NCI-H1436 treated with DMSO at 0.1 percent for 48 hours (cell line): Measurements from ENCODE around the gene ZNF134.

Experiments
- DNase-seq: peaks from one replicate; lab custom pipeline; 2025; lab: John Stamatoyannopoulos, UW

ZNF134 gene

GRCh38 chr19:57641715-57642234, 27.7 kb downstream of the ZNF134 start:
- DNase-seq = no peak

DNA sequence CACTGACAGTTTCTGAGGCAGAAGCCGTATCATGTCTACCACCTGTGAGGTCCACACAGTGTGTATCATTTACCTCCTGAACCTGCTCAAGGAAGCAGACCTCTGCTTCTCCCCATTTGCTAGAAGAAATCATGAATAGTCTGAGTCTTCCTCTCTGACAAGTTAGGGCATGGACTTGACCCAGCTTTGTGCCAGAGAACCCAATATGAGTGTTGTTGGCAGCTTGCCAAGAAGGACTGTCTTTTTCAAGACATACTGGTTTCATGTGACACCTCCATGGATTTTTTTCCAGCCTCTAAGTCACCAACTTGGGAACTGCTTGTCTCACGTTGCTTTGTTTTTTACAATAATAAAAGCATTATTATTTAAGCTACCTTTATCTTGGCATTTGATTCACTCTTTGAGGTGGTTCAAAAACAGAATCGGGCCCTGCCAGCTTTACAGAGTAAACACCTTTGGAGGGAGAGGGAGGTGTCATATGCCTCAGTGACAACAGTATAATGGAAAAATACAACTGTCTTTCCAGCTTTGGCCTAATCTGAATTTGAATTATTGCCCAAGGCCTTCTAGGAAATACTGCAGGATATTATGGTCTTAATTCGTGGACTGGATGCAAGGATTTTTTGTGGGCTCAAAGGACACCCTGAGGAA, 28.5 kb downstream of the ZNF134 start:
- no peak for DNase-seq

DNA sequence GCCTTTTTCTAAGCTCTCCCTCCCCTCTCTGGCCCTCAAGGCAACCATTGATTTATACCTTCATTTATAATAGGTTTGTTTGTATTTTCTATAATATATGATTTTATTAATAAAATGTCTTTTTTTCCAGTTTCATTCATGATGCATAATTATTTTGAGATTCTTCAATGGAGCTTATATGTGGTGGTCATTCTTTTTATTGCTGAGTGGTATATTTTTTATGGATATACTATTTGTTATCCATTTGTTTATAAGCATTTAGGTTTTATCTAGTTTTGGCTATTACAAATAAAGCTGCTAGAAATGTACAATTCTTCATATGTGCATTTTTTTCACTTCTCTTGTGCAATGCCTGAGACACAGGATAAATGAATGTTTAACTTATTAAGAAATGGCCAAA, 29.7 kb downstream of the ZNF134 start:
- no peak for DNase-seq

DNA sequence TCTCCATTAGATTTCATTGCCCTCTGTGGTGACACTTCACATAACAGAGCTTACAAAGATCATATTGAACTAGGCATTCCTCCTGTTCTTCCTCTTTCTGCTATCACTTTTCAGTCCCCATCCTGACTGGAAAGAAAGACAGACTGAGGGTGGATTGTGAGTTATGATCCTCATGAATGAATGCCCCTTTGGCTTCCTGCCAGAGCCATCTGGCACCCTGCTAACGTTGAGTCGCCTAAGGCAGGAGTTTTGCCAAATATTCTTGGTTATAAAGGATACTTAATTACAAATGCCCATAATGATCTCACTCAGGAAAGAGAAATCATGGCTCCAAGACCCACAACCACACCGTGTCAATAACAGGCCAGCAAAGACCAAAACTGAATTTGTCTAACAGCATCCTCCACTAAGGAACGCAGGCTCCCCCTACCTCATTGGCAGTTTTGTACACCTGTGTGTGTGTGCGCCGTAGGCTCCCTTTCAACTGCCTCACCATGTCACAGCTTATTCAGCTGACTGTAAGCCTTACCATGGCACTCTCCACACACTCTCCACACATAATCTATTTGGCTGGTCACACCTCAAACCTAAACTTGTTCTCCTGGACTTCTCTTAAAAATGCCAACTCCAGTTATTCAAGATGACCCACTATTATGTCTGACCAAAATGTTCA, 34.4 kb downstream of the ZNF134 start:
- DNase-seq = no peak

- DNase-seq = no peak
Measured at GRCh38 chr19:57651654-57651996, 37.6 kb downstream of the ZNF134 start.

DNA sequence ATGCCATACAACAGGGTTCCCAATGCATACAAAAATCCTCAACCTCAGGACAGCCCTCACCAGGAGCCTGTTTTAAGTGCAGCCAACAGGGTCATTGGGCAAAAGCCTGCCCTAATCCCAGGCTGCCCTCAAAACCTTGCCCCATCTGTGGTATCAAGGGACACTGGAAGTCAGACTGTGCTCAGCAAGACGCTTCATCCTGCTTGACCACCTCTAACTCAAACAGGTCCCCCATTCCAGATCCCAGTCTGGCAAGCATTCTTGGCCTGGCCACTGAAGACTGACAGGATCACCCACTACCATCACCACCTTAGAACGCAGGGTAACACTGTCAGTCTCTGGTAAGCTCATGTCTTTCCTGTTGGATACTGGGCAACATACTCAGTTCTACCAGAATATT, 39.6 kb downstream of the ZNF134 start:
- no peak for DNase-seq

- DNase-seq = no peak
Measured at GRCh38 chr19:57655443-57655842, 41.4 kb downstream of the ZNF134 start.

DNA sequence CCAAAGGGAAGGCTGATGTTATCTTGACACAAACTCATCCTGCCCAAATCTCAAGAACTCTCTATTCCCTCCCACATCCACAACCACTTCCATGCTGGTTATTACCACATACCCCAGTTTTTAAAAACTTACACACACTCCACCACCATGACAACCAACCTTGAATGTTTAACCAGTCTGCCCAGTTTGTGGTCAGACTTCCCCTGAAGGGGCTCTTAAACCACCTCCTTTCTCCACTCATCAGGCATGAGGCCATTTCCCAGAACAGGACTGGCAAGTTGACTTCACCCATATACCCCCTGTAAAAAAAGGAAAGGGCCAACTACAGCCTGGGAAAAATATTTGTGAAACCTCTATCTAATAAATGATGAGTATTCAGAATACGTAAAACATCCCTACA, 42.3 kb downstream of the ZNF134 start:
- DNase-seq = no peak

- DNase-seq = no peak
Measured at GRCh38 chr19:57664269-57665127, 50.5 kb downstream of the ZNF134 start.

DNA sequence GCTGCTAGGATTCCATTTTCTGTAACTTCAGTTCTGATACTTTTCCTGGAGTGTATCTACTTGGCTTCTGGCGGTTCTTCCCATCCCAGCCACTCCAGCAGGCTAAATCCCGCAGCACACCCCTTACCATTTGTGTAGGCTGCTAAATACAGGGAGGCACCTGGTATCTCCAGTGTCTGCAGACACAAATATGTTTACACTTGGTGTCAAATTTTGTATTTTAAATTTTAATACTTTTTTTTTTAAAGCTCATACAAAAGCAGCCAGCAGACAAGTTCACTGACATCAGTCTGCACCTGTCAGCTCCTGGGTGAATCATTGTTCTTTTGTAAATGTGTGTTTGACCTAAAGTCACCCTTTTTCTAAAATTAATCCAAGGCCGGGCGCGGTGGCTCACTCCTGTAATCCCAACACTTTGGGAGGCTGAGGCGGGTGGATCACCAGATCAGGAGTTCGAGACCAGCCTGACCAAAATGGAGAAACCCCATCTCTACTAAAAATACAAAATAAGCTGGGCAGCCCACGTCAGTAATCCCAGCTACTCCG, 51.3 kb downstream of the ZNF134 start:
- no peak for DNase-seq

- no peak for DNase-seq
Measured at GRCh38 chr19:57667228-57667627, 53.2 kb downstream of the ZNF134 start.

DNA sequence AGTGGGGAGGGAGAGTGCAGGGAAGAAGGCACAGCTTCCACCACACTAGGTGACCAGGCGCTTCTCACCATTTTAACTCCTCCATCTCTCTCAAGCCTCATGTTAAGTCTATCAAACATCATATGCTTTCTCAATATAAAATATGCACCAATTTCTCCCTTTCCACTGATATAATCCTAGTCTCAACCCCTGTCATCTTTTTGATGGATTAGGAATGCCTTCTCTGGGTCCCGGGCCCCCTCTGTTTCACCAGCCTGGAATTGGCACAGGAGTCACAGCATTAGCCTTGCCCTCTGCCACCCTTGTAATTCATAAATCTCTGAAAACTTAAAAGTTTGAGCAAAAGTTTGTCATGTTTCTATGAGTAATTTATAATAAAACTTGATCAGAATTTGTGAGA, 54.6 kb downstream of the ZNF134 start, which contains the start of gene ZSCAN4:
Gene ZSCAN4, plus strand, starts transcription at position 301 of the 400 bp plus-strand sequence. CDS start 7,211 bp downstream, outside the sequence.
- no peak for DNase-seq

- no peak for DNase-seq
Measured at GRCh38 chr19:57671124-57671895, 57.3 kb downstream of the ZNF134 start.

- DNase-seq = no peak
Measured at GRCh38 chr19:57672466-57672865, 58.4 kb downstream of the ZNF134 start.
